Astrocyte of the hippocampus (primary cell): ENCODE results near the gene GALNT16.

Experiments used
- DNase-seq: peaks from one replicate; pipeline ENCODE4 v3.0.0; 2011; ENCODE audit warnings: low read depth, low spot score

Gene GALNT16

GRCh38 chr14:69317102-69317755 is 57.3 kb downstream of the GALNT16 start:
- DNase-seq: peak; percentile 97

- no peak for DNase-seq
Observed at GRCh38 chr14:69317780-69318179, 57.8 kb downstream of the GALNT16 start.

DNA sequence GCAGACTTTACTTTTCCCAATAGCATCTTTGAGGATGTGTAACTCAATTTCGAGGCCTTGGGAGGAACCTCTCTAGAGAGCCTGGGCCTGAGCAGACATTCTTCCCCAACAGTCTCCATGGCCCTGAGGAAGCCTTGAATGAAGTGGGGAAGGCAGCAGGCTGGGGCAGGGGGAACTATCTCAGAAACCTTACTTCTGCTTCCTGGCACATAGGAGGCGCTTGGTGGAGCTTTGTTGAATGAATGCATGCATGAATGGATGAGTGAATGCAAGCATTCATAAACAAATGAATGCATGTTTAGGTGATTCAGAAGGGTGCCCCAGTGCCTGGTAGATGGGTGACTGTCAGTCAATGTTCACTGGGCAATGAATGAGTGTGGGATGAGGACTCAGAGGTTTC is 58.3 kb downstream of the GALNT16 start:
- DNase-seq: no peak

- DNase-seq: no peak
Observed at GRCh38 chr14:69318901-69319475, 59.0 kb downstream of the GALNT16 start.

DNA sequence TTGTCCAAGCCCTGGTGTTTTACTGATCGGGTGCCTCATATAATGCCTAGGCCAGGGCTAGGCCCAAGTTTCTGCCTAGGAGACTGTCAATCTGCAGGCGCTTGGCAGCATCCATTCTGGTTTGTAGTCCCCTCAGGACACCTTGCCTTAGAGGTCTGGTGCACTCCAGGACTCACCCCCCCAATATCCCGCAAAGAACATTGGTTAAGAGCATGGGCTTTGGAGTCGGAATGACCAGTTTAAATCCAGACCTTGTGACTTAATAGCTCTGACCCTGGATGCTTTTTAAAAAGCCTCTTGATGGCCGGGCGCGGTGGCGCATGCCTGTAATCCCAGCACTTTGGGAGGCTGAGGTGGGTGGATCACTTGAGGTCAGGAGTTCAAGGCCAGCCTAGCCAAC is 60.0 kb downstream of the GALNT16 start:
- DNase-seq: no peak

- no peak for DNase-seq
Observed at GRCh38 chr14:69320581-69321365, 60.8 kb downstream of the GALNT16 start.

DNA sequence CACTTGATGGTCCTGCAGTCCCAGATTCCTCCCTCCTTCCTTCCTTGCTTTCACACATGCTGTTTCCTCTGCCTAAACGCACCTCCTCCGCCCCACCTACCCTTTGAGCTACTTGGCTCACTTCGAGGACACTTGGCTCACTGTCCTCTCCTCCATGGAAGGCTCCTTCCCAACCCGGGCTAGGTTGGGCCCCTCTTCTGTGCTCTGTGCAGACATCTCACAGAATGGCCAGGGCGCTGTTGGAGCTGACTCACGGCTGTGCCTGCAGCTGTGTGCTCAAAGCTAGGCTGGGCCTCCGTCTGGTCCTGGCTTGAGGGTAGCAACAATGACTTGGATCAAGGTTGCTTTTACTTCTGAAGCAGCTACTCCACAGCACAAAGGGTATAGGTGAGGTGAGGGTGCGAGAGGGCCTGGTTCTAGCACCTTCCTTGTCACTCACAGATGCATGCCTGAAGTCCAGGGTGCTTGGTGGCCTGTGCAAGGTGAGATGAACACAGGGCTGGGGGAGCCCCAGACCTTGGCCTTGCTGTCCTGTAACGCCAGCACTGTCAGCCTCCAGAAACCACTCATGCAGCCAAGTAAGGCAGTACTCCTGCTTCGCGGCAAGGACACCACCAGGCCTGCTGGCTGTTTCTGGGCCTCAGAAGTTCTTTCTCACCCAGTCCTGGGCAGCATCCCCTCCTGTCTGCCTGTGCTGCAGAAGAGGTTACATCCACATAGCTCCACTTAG is 61.8 kb downstream of the GALNT16 start:
- no peak for DNase-seq

DNA sequence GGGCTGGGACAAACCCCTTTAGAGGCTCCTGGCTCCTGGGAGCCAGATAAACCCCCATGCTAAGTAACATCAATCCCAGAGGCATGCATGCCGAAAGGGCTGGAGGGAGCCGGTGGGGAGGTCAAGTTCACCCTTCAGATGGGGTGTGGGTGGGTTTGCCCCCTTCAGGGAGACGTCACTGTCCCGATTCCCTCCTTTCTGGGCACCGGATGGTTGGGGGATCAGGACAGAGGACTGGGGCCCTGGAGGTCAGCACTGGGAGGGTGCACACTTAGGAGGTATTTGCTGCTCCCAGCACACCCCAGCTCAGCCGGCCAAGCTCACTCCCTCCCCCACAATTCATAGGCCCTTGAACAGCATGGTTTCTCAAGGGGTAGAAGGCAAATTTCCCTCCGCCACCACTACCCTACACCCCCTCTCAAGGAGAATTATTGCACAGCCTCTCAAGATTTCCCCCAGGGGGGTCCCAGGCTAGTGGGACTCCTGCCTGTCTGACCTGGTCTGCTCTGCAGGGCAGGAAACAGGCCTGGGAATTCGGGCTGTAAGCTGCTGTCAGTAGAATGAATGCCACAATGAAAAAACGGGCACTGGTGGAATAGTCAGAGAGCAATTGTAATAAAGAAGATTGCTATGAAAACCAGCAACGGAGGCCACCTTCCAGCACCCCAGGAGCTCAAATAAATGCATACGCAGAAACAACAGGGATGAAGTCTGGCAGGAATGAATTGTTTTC is 63.5 kb downstream of the GALNT16 start:
- no peak for DNase-seq

- no peak for DNase-seq
Observed at GRCh38 chr14:69323999-69324282, 64.0 kb downstream of the GALNT16 start.

DNA sequence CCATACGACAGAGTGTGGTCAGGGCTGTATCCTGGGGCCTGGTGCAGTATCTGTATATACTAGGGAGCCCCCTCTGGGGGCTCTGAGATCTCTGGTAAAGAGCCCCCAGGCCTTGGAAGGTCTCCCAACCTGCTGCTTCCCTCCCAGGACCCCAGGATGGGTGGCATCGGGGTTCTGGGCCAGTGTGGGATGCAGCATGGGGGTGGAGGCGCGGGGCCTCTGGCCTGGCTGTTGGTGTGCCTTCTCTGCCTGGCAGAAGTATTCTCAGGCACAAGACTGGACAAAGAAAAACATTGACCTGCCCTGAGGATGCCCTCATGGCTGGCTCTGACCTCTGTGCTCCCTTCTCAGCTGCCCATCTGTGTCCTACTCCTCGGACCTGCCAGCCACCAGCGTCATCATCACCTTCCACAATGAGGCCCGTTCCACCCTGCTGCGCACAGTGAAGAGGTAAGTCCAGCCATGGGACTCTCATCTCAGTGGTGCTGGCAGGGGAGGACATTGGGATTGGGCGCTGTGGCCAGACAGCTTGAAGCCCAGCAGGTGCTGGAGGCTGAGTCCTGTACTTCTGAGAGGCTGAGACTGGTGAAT is 64.5 kb downstream of the GALNT16 start:
- no peak for DNase-seq

DNA sequence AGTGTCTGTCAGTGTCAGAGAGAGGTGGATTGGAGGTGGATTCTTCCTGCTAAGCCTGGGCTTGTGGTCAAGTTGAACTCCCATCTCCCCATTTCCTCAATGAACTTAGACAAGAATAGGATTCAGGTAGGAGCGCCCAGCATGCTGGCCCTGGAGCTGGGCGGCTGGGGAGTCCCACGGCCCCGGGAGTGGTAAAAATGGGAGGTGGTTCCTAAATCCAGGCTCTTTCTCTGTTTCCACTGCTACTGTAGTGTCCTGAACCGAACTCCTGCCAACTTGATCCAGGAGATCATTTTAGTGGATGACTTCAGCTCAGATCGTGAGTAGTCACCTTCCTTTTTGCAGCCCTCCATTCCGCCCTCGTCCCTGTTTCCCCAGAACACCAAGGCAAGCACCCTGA is 65.1 kb downstream of the GALNT16 start:
- DNase-seq: no peak

- no peak for DNase-seq
Observed at GRCh38 chr14:69325646-69326265, 65.8 kb downstream of the GALNT16 start.

DNA sequence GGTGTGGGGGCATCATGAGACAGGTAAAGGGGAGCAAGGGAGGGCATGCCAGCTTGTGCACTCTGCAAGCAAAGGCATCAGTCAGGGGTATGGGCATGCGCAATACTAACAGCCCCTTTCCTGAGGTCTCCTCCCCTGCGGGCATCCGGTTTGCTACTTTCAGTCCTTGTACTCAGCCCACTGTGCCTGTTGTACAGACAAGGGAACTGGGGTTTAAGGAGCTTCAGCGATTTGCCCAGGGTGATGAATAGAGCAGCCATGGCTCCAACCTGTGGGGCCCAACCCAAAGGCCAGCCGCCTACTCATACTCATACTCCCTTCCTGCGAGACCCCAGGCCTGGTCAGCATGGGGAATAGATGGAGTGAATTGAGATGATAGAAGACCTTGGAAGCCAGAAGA is 66.7 kb downstream of the GALNT16 start:
- DNase-seq: no peak

DNA sequence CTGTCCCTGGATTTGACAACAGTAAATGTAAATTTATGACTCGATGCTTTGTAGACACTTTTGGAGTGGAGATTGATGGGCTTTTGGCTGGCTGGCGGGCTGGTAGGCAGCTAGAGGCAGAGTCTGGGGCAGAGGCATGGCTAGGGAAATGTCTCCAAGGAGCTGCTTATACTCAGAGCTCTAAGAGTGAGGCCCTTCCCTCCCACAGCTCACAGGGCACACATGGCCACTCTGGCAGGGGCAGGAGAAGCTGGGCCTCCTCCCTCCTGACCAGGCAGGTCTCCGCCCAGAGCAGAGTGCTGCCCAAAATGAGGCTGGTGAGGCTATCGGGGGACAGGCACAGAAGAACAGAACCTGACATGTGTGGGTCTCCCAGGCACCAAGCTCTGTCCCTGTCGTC is 67.5 kb downstream of the GALNT16 start:
- DNase-seq: no peak

- DNase-seq: no peak
Observed at GRCh38 chr14:69328317-69328716, 68.4 kb downstream of the GALNT16 start.

- no peak for DNase-seq
Observed at GRCh38 chr14:69328765-69329164, 68.8 kb downstream of the GALNT16 start.

- no peak for DNase-seq
Observed at GRCh38 chr14:69331206-69331605, 71.2 kb downstream of the GALNT16 start.

DNA sequence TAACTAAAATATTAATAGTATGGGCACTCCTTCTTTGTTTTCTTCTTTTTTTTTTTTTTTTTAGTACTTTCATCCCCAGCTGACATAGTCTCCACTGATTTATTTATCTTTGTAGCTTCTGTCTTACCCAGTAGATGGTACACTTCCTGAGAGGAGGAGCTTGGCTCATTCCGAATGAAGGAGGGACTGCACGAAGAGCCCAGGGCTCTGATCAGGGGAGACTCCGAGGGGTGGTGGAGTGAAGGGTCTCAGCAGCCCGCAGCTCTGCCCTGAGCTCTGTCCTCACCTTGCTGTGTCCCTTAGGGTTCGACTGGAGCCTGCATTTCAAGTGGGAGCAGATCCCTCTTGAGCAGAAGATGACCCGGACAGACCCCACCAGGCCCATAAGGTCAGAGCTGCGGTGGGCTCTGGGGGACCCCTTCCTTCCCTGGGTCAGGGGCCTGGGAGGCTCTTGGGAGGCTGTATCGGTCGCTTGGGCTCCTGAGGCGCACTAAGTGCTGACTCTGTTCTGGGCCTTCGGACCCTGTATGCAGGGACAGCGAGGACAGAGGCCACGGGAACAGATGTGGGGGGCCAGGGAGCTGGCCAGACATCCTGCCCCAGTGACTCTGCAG is 72.9 kb downstream of the GALNT16 start:
- no peak for DNase-seq

GRCh38 chr14:69333791-69334337 is 73.9 kb downstream of the GALNT16 start:
- DNase-seq: no peak

GRCh38 chr14:69334576-69334975 is 74.6 kb downstream of the GALNT16 start:
- DNase-seq: no peak
